Trophoblast cell (in vitro differentiated cells and primary cell): ENCODE results near the gene NPC1.

Experiments
- DNase-seq, 2 donors: peaks; one replicate each; pipeline ENCODE4 v3.0.0-alpha.2; 2016
- H2AFZ ChIP-seq: 2 replicates; pipeline ENCODE4 v1.6.1; 2013; ENCODE audit warnings: low read length, moderate library complexity, mild to moderate bottlenecking; ENCODE audit not compliant: insufficient read depth, poor library complexity
- H2AK5ac ChIP-seq: 2 replicates; pipeline ENCODE4 v1.6.1; 2013; ENCODE audit warnings: mild to moderate bottlenecking, low read length
- H2BK120ac ChIP-seq: 2 replicates; pipeline ENCODE4 v1.6.1; 2013; ENCODE audit warnings: low read length, mild to moderate bottlenecking, moderate library complexity; ENCODE audit not compliant: insufficient read depth, poor library complexity
- H2BK12ac ChIP-seq: 2 replicates; pipeline ENCODE4 v1.6.1; 2013; ENCODE audit warnings: mild to moderate bottlenecking, low read length, moderate library complexity
- H2BK5ac ChIP-seq: 2 replicates; pipeline ENCODE4 v1.6.1; 2013; ENCODE audit warnings: low read length, low read depth, moderate library complexity, mild to moderate bottlenecking; ENCODE audit not compliant: poor library complexity
- H3K14ac ChIP-seq: 2 replicates; pipeline ENCODE4 v1.6.1; 2013; ENCODE audit warnings: mild to moderate bottlenecking, low read length
- H3K18ac ChIP-seq: 2 replicates; pipeline ENCODE4 v1.6.1; 2013; ENCODE audit warnings: mild to moderate bottlenecking, low read length
- H3K23ac ChIP-seq: 2 replicates; pipeline ENCODE4 v1.6.1; 2013; ENCODE audit warnings: low read length
- H3K27ac ChIP-seq: 2 replicates; pipeline ENCODE4 v1.5.1; 2013; ENCODE audit warnings: low read depth, mild to moderate bottlenecking, inconsistent platforms, low read length, moderate library complexity
- H3K27me3 ChIP-seq: 2 replicates; pipeline ENCODE4 v1.6.1; 2013; ENCODE audit warnings: inconsistent platforms, mild to moderate bottlenecking, low read length, moderate library complexity; ENCODE audit not compliant: insufficient read depth
- H3K36me3 ChIP-seq, 2 experiments: 1 replicate in 1 of 2; 2 replicates in 1 of 2; pipeline ENCODE4 v1.6.1; 2013; ENCODE audit warnings: low read length in 2 of 2, mild to moderate bottlenecking in 2 of 2, moderate library complexity in 1 of 2; ENCODE audit not compliant: insufficient read depth in 2 of 2, control insufficient read depth in 1 of 2
- H3K4ac ChIP-seq: 2 replicates; pipeline ENCODE4 v1.6.1; 2013; ENCODE audit warnings: low read depth, mild to moderate bottlenecking, low read length, moderate library complexity
- H3K4me1 ChIP-seq, 2 experiments: 1 replicate in 1 of 2; 2 replicates in 1 of 2; pipeline ENCODE4 v1.6.1; 2013; ENCODE audit warnings: low read length in 2 of 2, mild to moderate bottlenecking in 2 of 2, moderate library complexity in 1 of 2; ENCODE audit not compliant: insufficient read depth in 2 of 2, control insufficient read depth in 1 of 2
- H3K4me2 ChIP-seq: 2 replicates; pipeline ENCODE4 v1.6.1; 2013; ENCODE audit warnings: inconsistent platforms, mild to moderate bottlenecking, low read length, moderate library complexity
- H3K4me3 ChIP-seq: 2 replicates; pipeline ENCODE4 v1.5.1; 2013; ENCODE audit warnings: mild to moderate bottlenecking, low read depth, low read length, inconsistent platforms
- H3K79me1 ChIP-seq: one replicate; pipeline ENCODE4 v1.6.1; 2013; ENCODE audit warnings: low read length
- H3K79me2 ChIP-seq: 2 replicates; pipeline ENCODE4 v1.6.1; 2013; ENCODE audit warnings: low read length, mild to moderate bottlenecking; ENCODE audit not compliant: control insufficient read depth, insufficient read depth, poor library complexity
- H3K9ac ChIP-seq: 2 replicates; pipeline ENCODE4 v1.6.1; 2013; ENCODE audit warnings: mild to moderate bottlenecking, low read length
- H3K9me3 ChIP-seq: 2 replicates; pipeline ENCODE4 v1.6.1; 2013; ENCODE audit warnings: low read depth, mild to moderate bottlenecking, control low read depth, inconsistent platforms, low read length; ENCODE audit not compliant: insufficient read depth
- H4K12ac ChIP-seq: 2 replicates; pipeline ENCODE4 v1.6.1; 2013; ENCODE audit warnings: low read depth, mild to moderate bottlenecking, low read length, moderate library complexity
- H4K8ac ChIP-seq: 2 replicates; pipeline ENCODE4 v1.6.1; 2013; ENCODE audit warnings: low read depth, mild to moderate bottlenecking, low read length, moderate library complexity
- H4K91ac ChIP-seq: one replicate; pipeline ENCODE4 v1.6.1; 2013; ENCODE audit warnings: low read depth, mild to moderate bottlenecking, low read length, moderate library complexity
- WGBS: extraction: QIAGEN DNeasy Blood & Tissue Kit; methylation state at CpG from one replicate; pipeline ENCODE4 v1.1.7; 2013; ENCODE audit warnings: missing lambda C conversion rate; ENCODE audit not compliant: insufficient read length, insufficient coverage; ENCODE audit errors: extremely low coverage; 5-methylcytosine and 5-hydroxymethylcytosine counted together

The NPC1 gene

DNA sequence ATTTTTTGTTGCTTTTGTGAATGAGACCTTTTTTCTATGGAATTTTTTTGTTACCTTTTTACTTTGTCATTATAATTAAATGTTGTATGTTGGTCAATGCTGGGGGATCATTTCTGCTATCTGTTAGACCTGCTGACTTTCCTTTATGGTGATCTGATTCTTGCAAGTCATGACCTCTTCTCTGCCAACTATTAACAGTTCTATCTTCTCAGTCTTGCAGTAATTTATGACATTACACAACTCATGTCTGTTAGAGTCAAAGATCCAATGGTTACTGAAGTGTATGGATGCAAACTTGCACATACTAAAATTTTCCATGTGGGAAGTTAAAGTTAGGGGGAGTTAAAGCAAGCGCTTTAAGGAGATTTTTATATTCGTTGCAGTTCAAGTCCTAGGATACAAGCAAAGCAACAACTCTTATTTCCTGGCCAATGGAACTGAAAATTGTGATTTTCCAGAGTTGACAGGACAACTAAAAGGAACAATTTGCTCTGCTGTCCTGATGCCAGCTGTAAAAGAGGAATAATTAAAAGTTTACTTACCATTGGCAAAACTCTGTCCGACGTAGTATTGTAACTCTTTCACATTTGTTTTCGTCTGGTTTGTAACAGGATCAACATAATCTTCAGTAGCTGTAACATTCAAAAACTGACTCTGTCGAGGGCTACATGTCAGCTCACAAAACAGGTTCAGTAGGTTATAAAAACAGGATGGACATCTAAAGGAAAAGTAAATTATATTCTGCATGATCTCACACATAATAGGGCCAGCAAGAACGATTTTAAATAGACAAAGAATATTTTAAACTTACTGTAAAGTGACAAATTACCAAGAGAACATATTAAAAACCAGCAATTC is 17.8 kb downstream of the NPC1 start:
- no peak for DNase-seq
- H3K27ac ChIP-seq, result no peak overlapping the region
- H3K36me3 ChIP-seq, result peaks cover 13 to 17% of the 10 kb centered on the region in 2 experiments
- no peak overlapping the region for H2AFZ ChIP-seq
- H3K4ac ChIP-seq, result no peak overlapping the region
- no peak overlapping the region for H3K23ac ChIP-seq
- no peaks in the 10 kb centered on the region for H3K79me2 ChIP-seq
- no peak overlapping the region for H3K9ac ChIP-seq
- no peak overlapping the region for H3K4me3 ChIP-seq
- peaks cover 4 to 5% of the 10 kb centered on the region in 2 experiments for H3K4me1 ChIP-seq
- no peak overlapping the region for H2BK120ac ChIP-seq
- no CpG with 5 or more reads among the region's 7 CpGs for whole genome bisulfite sequencing
- no peaks in the 10 kb centered on the region for H3K9me3 ChIP-seq
- no peak overlapping the region for H2BK12ac ChIP-seq
- H2BK5ac ChIP-seq, result no peak overlapping the region
- no peaks in the 10 kb centered on the region for H3K79me1 ChIP-seq
- no peak overlapping the region for H4K91ac ChIP-seq
- H2AK5ac ChIP-seq, result no peak overlapping the region
- H4K8ac ChIP-seq, result no peak overlapping the region
- H3K27me3 ChIP-seq, result no peaks in the 10 kb centered on the region
- no peak overlapping the region for H3K14ac ChIP-seq
- no peak overlapping the region for H4K12ac ChIP-seq
- H3K18ac ChIP-seq, result no peak overlapping the region
- no peak overlapping the region for H3K4me2 ChIP-seq

DNA sequence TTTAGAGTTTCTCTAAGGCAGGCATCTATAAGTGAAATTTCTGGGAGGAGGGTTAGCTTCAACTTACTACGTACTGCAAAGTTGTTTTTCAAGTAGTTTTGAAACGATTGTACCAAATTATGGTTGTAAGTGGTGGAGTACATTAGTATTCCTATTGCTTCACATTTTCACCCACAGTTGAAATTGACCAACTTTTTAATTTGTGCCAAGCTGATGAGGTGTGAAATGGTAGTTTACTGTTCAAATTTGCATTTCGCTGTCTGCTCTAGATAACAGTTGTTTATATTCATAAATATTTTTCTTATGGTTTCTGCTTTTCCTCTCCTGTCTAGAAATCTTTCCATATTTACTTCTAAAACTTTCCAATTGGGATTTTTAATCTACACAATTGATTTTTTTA is 18.6 kb downstream of the NPC1 start:
- no peak overlapping the region for H3K9ac ChIP-seq
- no peak overlapping the region for H3K27ac ChIP-seq
- no peak overlapping the region for H2BK120ac ChIP-seq
- H2BK5ac ChIP-seq, result no peak overlapping the region
- H3K9me3 ChIP-seq, result no peaks in the 10 kb centered on the region
- H3K4me1 ChIP-seq, result peaks cover 4 to 5% of the 10 kb centered on the region in 2 experiments
- no peak overlapping the region for H3K4ac ChIP-seq
- H3K4me2 ChIP-seq, result no peak overlapping the region
- H2BK12ac ChIP-seq, result no peak overlapping the region
- H3K18ac ChIP-seq, result no peak overlapping the region
- H3K27me3 ChIP-seq, result no peaks in the 10 kb centered on the region
- no peaks in the 10 kb centered on the region for H3K79me2 ChIP-seq
- H3K79me1 ChIP-seq, result no peaks in the 10 kb centered on the region
- H3K23ac ChIP-seq, result no peak overlapping the region
- H2AK5ac ChIP-seq, result no peak overlapping the region
- H4K91ac ChIP-seq, result no peak overlapping the region
- H3K14ac ChIP-seq, result no peak overlapping the region
- no peak overlapping the region for H2AFZ ChIP-seq
- DNase-seq, result no peak
- H3K36me3 ChIP-seq, result peaks cover 13 to 17% of the 10 kb centered on the region in 2 experiments
- no peak overlapping the region for H3K4me3 ChIP-seq
- no CpG with 5 or more reads among the region's 3 CpGs for WGBS
- no peak overlapping the region for H4K12ac ChIP-seq
- no peak overlapping the region for H4K8ac ChIP-seq

DNA sequence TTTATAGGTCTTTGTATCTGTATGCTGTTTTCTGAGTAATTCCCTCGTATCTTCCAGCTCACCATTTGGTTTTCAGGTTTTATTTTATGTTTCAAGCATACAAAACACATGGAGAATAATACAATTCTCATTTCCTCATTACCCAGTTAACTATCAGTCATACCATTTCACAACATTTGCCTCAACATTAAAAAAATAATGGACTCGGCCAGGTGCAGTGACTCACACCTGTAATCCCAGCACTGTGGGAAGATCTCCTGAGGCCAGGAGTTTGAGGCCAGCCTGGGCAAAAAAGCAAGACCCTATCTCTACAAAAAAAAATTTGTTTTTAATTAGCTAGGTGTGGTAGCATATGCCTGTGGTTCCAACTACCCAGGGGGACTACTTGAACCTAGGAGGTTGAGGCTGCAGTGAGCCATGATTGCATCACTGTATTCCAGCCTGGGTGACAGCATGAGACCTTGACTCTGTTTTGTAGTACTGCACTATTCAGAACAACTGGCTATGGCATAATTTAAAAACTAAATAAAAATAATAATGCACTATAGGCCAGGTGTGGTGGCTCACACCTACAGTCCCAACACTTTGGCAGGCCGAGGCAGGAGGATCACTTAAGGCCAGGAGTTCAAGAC is 20.3 kb downstream of the NPC1 start:
- H3K4ac ChIP-seq, result no peak overlapping the region
- no peak overlapping the region for H3K23ac ChIP-seq
- no peak overlapping the region for H3K4me2 ChIP-seq
- peak in 1 of 2 donors; percentile 44 for DNase-seq
- no peak overlapping the region for H4K91ac ChIP-seq
- no peak overlapping the region for H2BK5ac ChIP-seq
- H2BK120ac ChIP-seq, result no peak overlapping the region
- no peaks in the 10 kb centered on the region for H3K79me2 ChIP-seq
- no CpG with 5 or more reads among the region's 3 CpGs for WGBS
- no peak overlapping the region for H4K12ac ChIP-seq
- H3K27ac ChIP-seq, result no peak overlapping the region
- H3K79me1 ChIP-seq, result no peaks in the 10 kb centered on the region
- H2AFZ ChIP-seq, result no peak overlapping the region
- H3K4me3 ChIP-seq, result no peak overlapping the region
- no peak overlapping the region for H2AK5ac ChIP-seq
- H3K27me3 ChIP-seq, result no peaks in the 10 kb centered on the region
- H3K36me3 ChIP-seq, result peaks cover 17 to 23% of the 10 kb centered on the region in 2 experiments
- no peak overlapping the region for H3K14ac ChIP-seq
- no peaks in the 10 kb centered on the region for H3K9me3 ChIP-seq
- H2BK12ac ChIP-seq, result no peak overlapping the region
- no peak overlapping the region for H4K8ac ChIP-seq
- no peaks in the 10 kb centered on the region for H3K4me1 ChIP-seq
- H3K18ac ChIP-seq, result no peak overlapping the region
- H3K9ac ChIP-seq, result no peak overlapping the region

DNA sequence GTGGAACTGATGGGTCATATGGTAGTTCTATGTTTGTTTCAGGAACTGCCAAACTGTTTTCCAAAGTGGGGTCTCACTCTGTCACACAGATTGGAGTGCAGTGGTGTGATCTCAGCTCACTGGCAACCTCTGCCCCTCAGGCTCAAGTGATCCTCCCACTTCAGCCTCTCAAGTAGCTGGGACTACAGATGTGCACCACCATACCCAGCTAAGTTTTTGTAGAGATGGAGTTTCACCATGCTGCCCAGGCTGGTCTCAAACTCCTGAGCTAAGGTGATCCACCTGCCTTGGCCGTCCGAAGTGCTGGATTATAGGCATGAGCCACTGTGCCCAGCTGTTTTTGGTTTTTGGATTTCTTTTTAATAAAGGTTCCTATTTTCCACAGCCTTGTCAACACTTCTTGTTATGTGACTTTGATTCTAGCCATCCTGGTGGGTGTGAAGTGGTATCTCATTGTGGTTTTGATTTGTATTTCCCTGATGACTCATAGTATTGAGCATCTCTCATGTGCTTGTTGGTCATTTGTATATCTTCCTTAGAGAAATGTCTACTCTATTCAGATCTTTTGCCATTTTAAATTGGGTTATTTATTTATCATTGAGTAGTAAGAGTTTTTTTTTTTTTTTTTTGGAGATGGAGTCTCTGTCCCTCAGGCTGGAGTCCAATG is 22.8 kb downstream of the NPC1 start:
- DNase-seq, result no peak
- Histone ChIP-seq H3K14ac (no peak overlapping the region), H2AK5ac (no peak overlapping the region), H2BK12ac (no peak overlapping the region), H4K12ac (no peak overlapping the region), H3K4ac (no peak overlapping the region), H3K18ac (no peak overlapping the region), H4K8ac (no peak overlapping the region), H3K9me3 (no peaks in the 10 kb centered on the region), H3K27me3 (no peaks in the 10 kb centered on the region), H3K79me2 (no peaks in the 10 kb centered on the region), H3K4me3 (no peak overlapping the region), H3K36me3 (peaks cover 19 to 31% of the 10 kb centered on the region in 2 experiments), H2BK5ac (no peak overlapping the region), H2BK120ac (no peak overlapping the region), H4K91ac (no peak overlapping the region), H3K9ac (no peak overlapping the region), H3K4me2 (no peak overlapping the region), H3K79me1 (no peaks in the 10 kb centered on the region), H3K23ac (no peak overlapping the region), H3K27ac (no peak overlapping the region), H3K4me1 (no peaks in the 10 kb centered on the region), H2AFZ (no peak overlapping the region)
- no CpG with 5 or more reads among the region's 2 CpGs for WGBS
